RWPE1 (cell line): ENCODE data around the gene SEL1L2.

ENCODE experiments used
- CTCF ChIA-PET: fragments of 350-600 bp; sonication (Branson Sonifier 250); formaldehyde crosslinking; extraction: SDS; loops from one replicate; lab custom pipeline; 2021; lab: Yijun Ruan, JAX
- POLR2A ChIA-PET: fragments of 400-600 bp; formaldehyde crosslinking; extraction: SDS; loops from one replicate; lab custom pipeline; 2020; ENCODE audit warnings: antibody characterized with exemption; ENCODE audit not compliant: low non-redundant PET; lab: Yijun Ruan, JAX
- DNase-seq: peaks from one replicate; pipeline ENCODE4 v3.0.0; 2012; ENCODE audit warnings: low spot score
- H3K27ac ChIP-seq: fragments of 450-650 bp; 2 replicates; pipeline ENCODE4 v1.5.1; 2017
- CTCF ChIP-seq: fragments of 450-650 bp; conservative IDR thresholded peaks from 2 replicates; pipeline ENCODE4 v1.5.1; 2017; ENCODE audit warnings: low read depth, mild to moderate bottlenecking

Gene SEL1L2

GRCh38 chr20:13857961-13858360 is 132.5 kb downstream of the SEL1L2 start:
- ChIA-PET POLR2A (no interaction called here), CTCF (interaction anchor here (1.0 kb wide), 1 partner anchor 197 kb away, joined by 3 read pairs; no protein-coding TSS in a partner anchor)
- H3K27ac ChIP-seq: no peak overlapping the region
- TF ChIP-seq CTCF: no peak
- no peak for DNase-seq

GRCh38 chr20:13857304-13857703 is 133.1 kb downstream of the SEL1L2 start:
- ChIA-PET POLR2A (no interaction called here), CTCF (interaction anchor here (0.6 to 1.0 kb wide), 3 partner anchors 13 to 197 kb away, joined by 3 to 5 read pairs (median 3); no protein-coding TSS in a partner anchor)
- no peak overlapping the region for H3K27ac ChIP-seq
- no peak for DNase-seq
- TF ChIP-seq CTCF: no peak

- DNase-seq: no peak
- CTCF ChIA-PET: interaction anchor here (0.5 kb wide), 1 partner anchor 179 kb away, joined by 4 read pairs; no protein-coding TSS in a partner anchor
- no peak for TF ChIP-seq CTCF
These were observed 134.1 kb downstream of the SEL1L2 start for GRCh38 chr20:13856354-13856753.

GRCh38 chr20:13855613-13856012 is 134.8 kb downstream of the SEL1L2 start:
- ChIA-PET POLR2A (no interaction called here), CTCF (interaction anchor here (0.5 kb wide), 1 partner anchor 180 kb away, joined by 4 read pairs; no protein-coding TSS in a partner anchor)
- DNase-seq: no peak
- H3K27ac ChIP-seq: no peak overlapping the region
- TF ChIP-seq CTCF: no peak

More at GRCh38 chr20:13856354-13856753, 134.1 kb downstream of the SEL1L2 start:
- POLR2A ChIA-PET: no interaction called here
- no peak overlapping the region for H3K27ac ChIP-seq

GRCh38 chr20:13852306-13852705 is 138.1 kb downstream of the SEL1L2 start:
- POLR2A ChIA-PET: no interaction called here
- TF ChIP-seq CTCF: no peak
- DNase-seq: no peak
- CTCF ChIA-PET: interaction anchor here (0.6 kb wide), 1 partner anchor 202 kb away, joined by 3 read pairs; no protein-coding TSS in a partner anchor
- H3K27ac ChIP-seq: no peak overlapping the region

- CTCF ChIA-PET: interaction anchor here (0.6 to 0.7 kb wide), 2 partner anchors 8 to 655 kb away, joined by 3 to 4 read pairs; no protein-coding TSS in a partner anchor
- POLR2A ChIA-PET: no interaction called here
These were observed 139.1 kb downstream of the SEL1L2 start for GRCh38 chr20:13851279-13851678.

More at GRCh38 chr20:13851279-13851678, 139.1 kb downstream of the SEL1L2 start:
- TF ChIP-seq CTCF: no peak
- H3K27ac ChIP-seq: no peak overlapping the region
- DNase-seq: no peak
